ENCODE results near the gene NELFB. TPM values are rescaled to one million over a fixed set of nuclear protein-coding genes. Genes with fewer than 3 reads are reported as not detected.
"Not testable (repeated sequence)": the region's sequence is repeated elsewhere in the genome, so short reads cannot be mapped to it uniquely, and the experiment has no call there.

NELFB gene
- total RNA-seq, 3 donors from 2014 or later (not counting 1 experiment from before 2014, with no cell fraction given) = 42.9 to 53.8 (median 52.6) TPM

DNA sequence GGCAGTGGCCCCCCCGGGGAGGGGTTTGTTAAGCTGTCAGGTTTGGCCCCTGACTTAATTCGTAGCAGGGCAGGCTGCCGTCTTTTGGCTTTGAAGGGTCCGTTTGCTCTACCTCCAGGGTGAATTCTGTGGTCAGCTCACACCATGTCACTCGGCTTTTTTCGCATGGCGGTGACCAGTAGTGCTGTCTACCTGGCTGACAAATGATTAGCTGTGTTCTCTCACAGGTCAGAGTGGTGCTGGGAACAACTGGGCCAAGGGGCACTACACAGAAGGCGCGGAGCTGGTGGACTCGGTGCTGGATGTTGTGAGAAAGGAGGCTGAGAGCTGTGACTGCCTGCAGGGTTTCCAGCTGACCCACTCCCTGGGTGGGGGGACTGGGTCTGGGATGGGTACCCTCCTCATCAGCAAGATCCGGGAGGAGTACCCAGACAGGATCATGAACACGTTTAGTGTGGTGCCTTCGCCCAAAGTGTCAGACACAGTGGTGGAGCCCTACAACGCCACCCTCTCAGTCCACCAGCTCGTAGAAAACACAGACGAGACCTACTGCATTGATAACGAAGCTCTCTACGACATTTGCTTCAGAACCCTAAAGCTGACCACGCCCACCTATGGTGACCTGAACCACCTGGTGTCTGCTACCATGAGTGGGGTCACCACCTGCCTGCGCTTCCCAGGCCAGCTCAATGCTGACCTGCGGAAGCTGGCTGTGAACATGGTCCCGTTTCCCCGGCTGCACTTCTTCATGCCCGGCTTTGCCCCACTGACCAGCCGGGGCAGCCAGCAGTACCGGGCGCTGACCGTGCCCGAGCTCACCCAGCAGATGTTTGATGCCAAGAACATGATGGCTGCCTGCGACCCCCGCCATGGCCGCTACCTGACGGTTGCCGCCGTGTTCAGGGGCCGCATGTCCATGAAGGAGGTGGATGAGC is 12.6 kb upstream of the NELFB start:
- TF ChIP-seq, protein P1, sequence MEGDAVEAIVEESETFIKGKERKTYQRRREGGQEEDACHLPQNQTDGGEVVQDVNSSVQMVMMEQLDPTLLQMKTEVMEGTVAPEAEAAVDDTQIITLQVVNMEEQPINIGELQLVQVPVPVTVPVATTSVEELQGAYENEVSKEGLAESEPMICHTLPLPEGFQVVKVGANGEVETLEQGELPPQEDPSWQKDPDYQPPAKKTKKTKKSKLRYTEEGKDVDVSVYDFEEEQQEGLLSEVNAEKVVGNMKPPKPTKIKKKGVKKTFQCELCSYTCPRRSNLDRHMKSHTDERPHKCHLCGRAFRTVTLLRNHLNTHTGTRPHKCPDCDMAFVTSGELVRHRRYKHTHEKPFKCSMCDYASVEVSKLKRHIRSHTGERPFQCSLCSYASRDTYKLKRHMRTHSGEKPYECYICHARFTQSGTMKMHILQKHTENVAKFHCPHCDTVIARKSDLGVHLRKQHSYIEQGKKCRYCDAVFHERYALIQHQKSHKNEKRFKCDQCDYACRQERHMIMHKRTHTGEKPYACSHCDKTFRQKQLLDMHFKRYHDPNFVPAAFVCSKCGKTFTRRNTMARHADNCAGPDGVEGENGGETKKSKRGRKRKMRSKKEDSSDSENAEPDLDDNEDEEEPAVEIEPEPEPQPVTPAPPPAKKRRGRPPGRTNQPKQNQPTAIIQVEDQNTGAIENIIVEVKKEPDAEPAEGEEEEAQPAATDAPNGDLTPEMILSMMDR (IDR thresholded peaks at IDR 0.05) = no peak
- Mint-ChIP-seq H3K9me3 (no peaks in the 10 kb centered on the region), H3K4me1 (peaks cover 19 to 32% of the 10 kb centered on the region in 2 donors), H3K27ac (peak overlapping the region; percentile 86 to 94), H3K4me3 (peak overlapping the region; percentile 80), H3K27me3 (ENCODE audit: low read depth in 2 of 2) (peaks cover 0 to 4% of the 10 kb centered on the region in 2 donors), H3K36me3 (no peaks in the 10 kb centered on the region)
- Histone ChIP-seq H3K4me3 (ENCODE audit: low read length) (peak overlapping the region; percentile 39), H3K9me3 (ENCODE audit: control insufficient read depth, insufficient read depth, low read length) (no peaks in the 10 kb centered on the region), H3K4me1 (ENCODE audit: control insufficient read depth, insufficient read depth, low read length) (peaks cover 38% of the 10 kb centered on the region), H3K36me3 (ENCODE audit: control insufficient read depth, insufficient read depth, low read length) (peaks cover 17% of the 10 kb centered on the region), H3K27me3 (ENCODE audit: control insufficient read depth, insufficient read depth, low read length) (no peaks in the 10 kb centered on the region), H3K27ac (ENCODE audit: low read length) (no peak overlapping the region)
- intact Hi-C loops (cut with micrococcal nuclease) = loop anchor here (5.0 kb wide), 2 partner anchors 40 to 450 kb away; partner anchors contain the start of genes TMEM141 and TPRN
- WGBS (ENCODE audit: insufficient coverage) = 87% methylated on average over 36 of the region's 36 CpGs
- DNase-seq (no peak), ATAC-seq (no peak)

DNA sequence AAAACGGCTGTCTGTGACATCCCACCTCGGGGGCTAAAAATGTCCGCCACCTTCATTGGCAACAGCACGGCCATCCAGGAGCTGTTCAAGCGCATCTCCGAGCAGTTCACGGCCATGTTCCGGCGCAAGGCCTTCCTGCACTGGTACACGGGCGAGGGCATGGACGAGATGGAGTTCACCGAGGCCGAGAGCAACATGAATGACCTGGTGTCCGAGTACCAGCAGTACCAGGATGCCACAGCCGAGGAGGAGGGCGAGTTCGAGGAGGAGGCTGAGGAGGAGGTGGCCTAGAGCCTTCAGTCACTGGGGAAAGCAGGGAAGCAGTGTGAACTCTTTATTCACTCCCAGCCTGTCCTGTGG is 11.9 kb upstream of the NELFB start:
- ATAC-seq; H3K4me3 Mint-ChIP-seq; H3K9me3 ChIP-seq (ENCODE audit: control insufficient read depth, insufficient read depth, low read length); H3K36me3 Mint-ChIP-seq; H3K27ac Mint-ChIP-seq; DNase-seq; H3K4me3 ChIP-seq (ENCODE audit: low read length); H3K27me3 ChIP-seq (ENCODE audit: control insufficient read depth, insufficient read depth, low read length); H3K9me3 Mint-ChIP-seq; H3K27me3 Mint-ChIP-seq (ENCODE audit: low read depth in 2 of 2); H3K27ac ChIP-seq (ENCODE audit: low read length): not testable (repeated sequence)
- WGBS (ENCODE audit: insufficient coverage) = 95% methylated on average over 17 of the region's 18 CpGs
- intact Hi-C loops (cut with micrococcal nuclease) = loop anchor here (5.0 kb wide), 2 partner anchors 41 to 451 kb away; partner anchors contain the start of genes TMEM141 and TPRN
- H3K4me1 Mint-ChIP-seq = peaks cover 19 to 30% of the 10 kb centered on the region in 2 donors
- peaks cover 33% of the 10 kb centered on the region for H3K4me1 ChIP-seq (ENCODE audit: control insufficient read depth, insufficient read depth, low read length)
- peaks cover 17% of the 10 kb centered on the region for H3K36me3 ChIP-seq (ENCODE audit: control insufficient read depth, insufficient read depth, low read length)

DNA sequence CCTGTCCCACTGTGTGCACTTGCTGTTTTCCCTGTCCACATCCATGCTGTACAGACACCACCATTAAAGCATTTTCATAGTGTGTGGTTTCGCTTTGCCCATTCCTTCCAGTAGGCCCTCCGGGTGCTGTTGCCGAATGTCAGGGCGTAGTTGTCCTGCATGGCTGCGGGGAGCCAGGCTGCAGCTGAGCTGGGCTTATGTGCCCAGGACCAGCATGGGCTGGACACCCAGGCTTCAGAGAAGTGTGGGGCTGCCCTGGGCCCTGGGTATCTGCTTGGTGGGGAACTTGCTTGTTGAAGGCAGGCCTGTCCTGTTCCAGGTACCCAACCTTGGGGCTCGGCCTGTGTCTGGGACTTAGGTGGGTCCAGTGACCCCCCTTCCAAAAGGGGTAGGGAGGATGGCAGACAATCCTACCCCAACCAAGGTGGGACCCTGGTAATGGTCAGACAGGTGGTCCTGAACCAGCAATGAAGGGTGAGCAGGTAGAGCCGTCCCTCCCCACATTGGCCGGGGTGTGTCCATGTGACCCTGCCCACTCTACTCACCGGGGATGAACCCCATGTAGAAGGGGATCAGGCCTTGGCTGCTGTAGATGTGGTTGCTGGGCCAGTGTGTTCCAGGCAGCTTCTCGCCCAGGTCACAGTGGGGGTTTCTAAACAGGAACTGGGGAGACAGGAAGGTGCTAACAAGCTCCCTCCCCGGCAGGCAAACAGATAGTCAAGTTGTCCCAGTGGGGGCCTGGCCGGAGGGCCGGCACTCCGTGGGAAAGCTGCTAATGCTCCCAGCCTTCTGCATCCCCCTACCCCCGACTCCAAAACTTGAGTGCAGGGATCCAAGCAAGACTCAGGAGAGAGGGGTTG is 11.3 kb upstream of the NELFB start:
- Histone ChIP-seq H3K4me1 (ENCODE audit: control insufficient read depth, insufficient read depth, low read length) (peaks cover 27% of the 10 kb centered on the region), H3K9me3 (ENCODE audit: control insufficient read depth, insufficient read depth, low read length) (no peaks in the 10 kb centered on the region), H3K36me3 (ENCODE audit: control insufficient read depth, insufficient read depth, low read length) (peaks cover 17% of the 10 kb centered on the region), H3K4me3 (ENCODE audit: low read length) (no peak overlapping the region), H3K27ac (ENCODE audit: low read length) (no peak overlapping the region), H3K27me3 (ENCODE audit: control insufficient read depth, insufficient read depth, low read length) (no peaks in the 10 kb centered on the region)
- WGBS (ENCODE audit: insufficient coverage) = 86% methylated on average over 15 of the region's 15 CpGs
- TF ChIP-seq, protein P1 (IDR thresholded peaks at IDR 0.05) = no peak
- peak overlapping the region in 1 of 2 donors; percentile 54 for H3K27ac Mint-ChIP-seq
- ATAC-seq = no peak
- no peak for DNase-seq
- peaks cover 19 to 29% of the 10 kb centered on the region in 2 donors for H3K4me1 Mint-ChIP-seq
- peaks cover 0 to 4% of the 10 kb centered on the region in 2 donors for H3K27me3 Mint-ChIP-seq (ENCODE audit: low read depth in 2 of 2)
- H3K9me3 Mint-ChIP-seq = no peaks in the 10 kb centered on the region
- intact Hi-C loops (cut with micrococcal nuclease) = loop anchor here (5.0 kb wide), 2 partner anchors 42 to 452 kb away; partner anchors contain the start of genes TMEM141 and TPRN
- H3K36me3 Mint-ChIP-seq = no peaks in the 10 kb centered on the region
- no peak overlapping the region for H3K4me3 Mint-ChIP-seq

All from natural killer cell (primary cell).